Measurements from ENCODE around the gene MEMO1. TPM values are rescaled to one million over a fixed set of nuclear protein-coding genes. Genes with fewer than 3 reads are reported as not detected.

The MEMO1 gene
- total and polyA plus RNA-seq, 2 donors (not counting 3 experiments of a cell fraction or from before 2014, with no cell fraction given) = 38.6 to 56.2 TPM

DNA sequence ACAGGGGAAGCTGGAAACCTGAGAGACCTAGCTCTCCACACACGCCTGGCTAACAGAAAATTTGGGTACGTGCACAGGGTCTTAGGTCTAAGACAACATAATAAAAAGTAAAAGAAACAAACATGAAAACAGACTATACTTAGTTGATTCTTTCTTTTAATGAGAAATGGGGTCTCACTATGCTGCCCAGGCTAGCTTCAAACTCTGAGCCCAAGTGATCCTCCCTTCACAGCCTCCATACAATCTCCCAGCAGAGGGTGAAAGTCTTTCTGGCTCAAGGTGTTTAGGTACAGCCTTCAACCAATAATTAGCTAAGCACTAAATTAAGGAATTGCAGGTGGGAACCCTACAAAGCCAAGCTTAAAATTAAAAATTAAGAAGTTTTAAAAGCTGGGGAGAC is 116.2 kb downstream of the MEMO1 start:
- Histone ChIP-seq H3K4me2 (ENCODE audit: insufficient read depth, low read length) (no peak overlapping the region), H3K36me3 (ENCODE audit: control insufficient read depth in 2 of 2, extremely low read depth in 1 of 2, insufficient read depth in 2 of 2, low read length in 2 of 2) (no peaks in the 10 kb centered on the region), H3K9ac (replicated peaks; ENCODE audit: extremely low read depth, insufficient read depth, low read length) (no peak overlapping the region), H3K4me3 (replicated peaks in 1 of 3; ENCODE audit: insufficient read depth in 1 of 3, low read depth in 1 of 3, low read length in 3 of 3) (no peak overlapping the region), H3K4me1 (ENCODE audit: control insufficient read depth, extremely low read depth, insufficient read depth, low read length) (no peaks in the 10 kb centered on the region), H3K9me1 (replicated peaks; ENCODE audit: control insufficient read depth, extremely low read depth, insufficient read depth, low read length) (no peaks in the 10 kb centered on the region), H3K27me3 (ENCODE audit: control insufficient read depth in 2 of 2, insufficient read depth in 2 of 2, low read length in 2 of 2) (no peaks in the 10 kb centered on the region), H3K79me2 (ENCODE audit: control insufficient read depth, insufficient read depth, low read length) (peaks cover 2% of the 10 kb centered on the region), H3K9me3 (replicated peaks; ENCODE audit: control insufficient read depth, insufficient read depth, low read length) (no peaks in the 10 kb centered on the region), H4K20me1 (replicated peaks; ENCODE audit: control insufficient read depth, extremely low read depth, insufficient read depth, low read length) (no peaks in the 10 kb centered on the region), H2AFZ (ENCODE audit: low read depth, low read length) (no peak overlapping the region), H3K27ac (ENCODE audit: insufficient read depth, low read depth, low read length) (no peak overlapping the region)
- dilution Hi-C loops (cut with MboI; ENCODE audit: extremely low pct_ligation_motif_present, low sequenced_read_pairs) = no loop called here
- DNase-seq (ENCODE audit: low read depth, low spot score) = no peak
- ChIA-PET CTCF (interaction anchor here (1.6 kb wide), 1 partner anchor 14 kb away, joined by 6 read pairs; no protein-coding TSS in a partner anchor), POLR2A (no interaction called here)
- intact Hi-C loops (cut with micrococcal nuclease) = no loop called here
- no TSS peak for BruUV-seq (replicated peaks)
- TF ChIP-seq MYC (IDR thresholded peaks at IDR 0.05; ENCODE audit: low read depth, low read length) (no peak), JUN (IDR thresholded peaks at IDR 0.05; ENCODE audit: borderline replicate concordance, insufficient read depth, insufficient read length, low read depth) (no peak), POLR2AphosphoS5 (IDR thresholded peaks at IDR 0.05; ENCODE audit: insufficient read depth, low read depth, low read length) (no peak)
- FAIRE-seq = no peak

DNA sequence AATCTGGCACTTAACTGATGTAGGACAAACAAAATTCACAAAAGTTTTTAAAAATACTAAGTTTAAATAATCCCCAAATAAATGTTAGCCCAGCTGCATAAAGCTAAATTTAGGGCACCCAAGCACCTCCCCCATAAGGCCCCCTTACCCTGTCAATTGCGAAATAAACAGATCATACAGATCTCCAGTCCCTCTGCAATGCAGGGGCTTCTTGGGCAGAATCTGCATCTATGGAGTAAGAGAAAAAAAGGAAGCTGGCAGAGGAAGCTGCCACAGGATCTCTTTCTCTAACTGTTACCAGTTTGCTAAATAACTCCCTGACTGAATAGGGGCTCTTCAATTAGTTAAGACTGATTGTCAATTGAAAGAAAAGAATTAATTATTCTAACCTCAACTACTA is 117.7 kb downstream of the MEMO1 start:
- H3K4me3 ChIP-seq (replicated peaks in 1 of 3; ENCODE audit: insufficient read depth in 1 of 3, low read depth in 1 of 3, low read length in 3 of 3) = no peak overlapping the region
- no peaks in the 10 kb centered on the region for H3K4me1 ChIP-seq (ENCODE audit: control insufficient read depth, extremely low read depth, insufficient read depth, low read length)
- H3K9me1 ChIP-seq (replicated peaks; ENCODE audit: control insufficient read depth, extremely low read depth, insufficient read depth, low read length) = no peaks in the 10 kb centered on the region
- no peaks in the 10 kb centered on the region for H3K9me3 ChIP-seq (replicated peaks; ENCODE audit: control insufficient read depth, insufficient read depth, low read length)
- H3K27ac ChIP-seq (ENCODE audit: insufficient read depth, low read depth, low read length) = no peak overlapping the region
- no peak overlapping the region for H3K9ac ChIP-seq (replicated peaks; ENCODE audit: extremely low read depth, insufficient read depth, low read length)
- TF ChIP-seq FOS (IDR thresholded peaks at IDR 0.05; ENCODE audit: borderline replicate concordance, insufficient read depth, low read length) (no peak), MYC (IDR thresholded peaks at IDR 0.05; ENCODE audit: low read depth, low read length) (no peak)
- TF ChIP-seq, protein P1, sequence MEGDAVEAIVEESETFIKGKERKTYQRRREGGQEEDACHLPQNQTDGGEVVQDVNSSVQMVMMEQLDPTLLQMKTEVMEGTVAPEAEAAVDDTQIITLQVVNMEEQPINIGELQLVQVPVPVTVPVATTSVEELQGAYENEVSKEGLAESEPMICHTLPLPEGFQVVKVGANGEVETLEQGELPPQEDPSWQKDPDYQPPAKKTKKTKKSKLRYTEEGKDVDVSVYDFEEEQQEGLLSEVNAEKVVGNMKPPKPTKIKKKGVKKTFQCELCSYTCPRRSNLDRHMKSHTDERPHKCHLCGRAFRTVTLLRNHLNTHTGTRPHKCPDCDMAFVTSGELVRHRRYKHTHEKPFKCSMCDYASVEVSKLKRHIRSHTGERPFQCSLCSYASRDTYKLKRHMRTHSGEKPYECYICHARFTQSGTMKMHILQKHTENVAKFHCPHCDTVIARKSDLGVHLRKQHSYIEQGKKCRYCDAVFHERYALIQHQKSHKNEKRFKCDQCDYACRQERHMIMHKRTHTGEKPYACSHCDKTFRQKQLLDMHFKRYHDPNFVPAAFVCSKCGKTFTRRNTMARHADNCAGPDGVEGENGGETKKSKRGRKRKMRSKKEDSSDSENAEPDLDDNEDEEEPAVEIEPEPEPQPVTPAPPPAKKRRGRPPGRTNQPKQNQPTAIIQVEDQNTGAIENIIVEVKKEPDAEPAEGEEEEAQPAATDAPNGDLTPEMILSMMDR (IDR thresholded peaks at IDR 0.05; ENCODE audit: extremely low read depth in 1 of 2, insufficient read depth in 1 of 2, low read depth in 1 of 2, low read length in 2 of 2) = no peak
- intact Hi-C loops (cut with micrococcal nuclease) = no loop called here
- DNase-seq (ENCODE audit: low read depth, low spot score) (no peak), FAIRE-seq (no peak)
- dilution Hi-C loops (cut with MboI; ENCODE audit: extremely low pct_ligation_motif_present, low sequenced_read_pairs) = no loop called here
- peaks cover 2% of the 10 kb centered on the region for H3K79me2 ChIP-seq (ENCODE audit: control insufficient read depth, insufficient read depth, low read length)
- POLR2A ChIA-PET = no interaction called here
- H2AFZ ChIP-seq (ENCODE audit: low read depth, low read length) = no peak overlapping the region
- CTCF ChIA-PET = no interaction called here
- H3K27me3 ChIP-seq (ENCODE audit: control insufficient read depth in 2 of 2, insufficient read depth in 2 of 2, low read length in 2 of 2) = no peaks in the 10 kb centered on the region
- H3K36me3 ChIP-seq (ENCODE audit: control insufficient read depth in 2 of 2, extremely low read depth in 1 of 2, insufficient read depth in 2 of 2, low read length in 2 of 2) = no peaks in the 10 kb centered on the region
- no peak overlapping the region for H3K4me2 ChIP-seq (ENCODE audit: insufficient read depth, low read length)
- H4K20me1 ChIP-seq (replicated peaks; ENCODE audit: control insufficient read depth, extremely low read depth, insufficient read depth, low read length) = no peaks in the 10 kb centered on the region
- BruUV-seq (replicated peaks) = no TSS peak

Data from endothelial cell of umbilical vein (primary cell).